H9 (cell line): Measurements from ENCODE around the gene CSAG1. TPM values are rescaled to one million over a fixed set of nuclear protein-coding genes. Genes with fewer than 3 reads are reported as not detected.
"Not testable (repeated sequence)": the region's sequence is repeated elsewhere in the genome, so short reads cannot be mapped to it uniquely, and the experiment has no call there.

Experiments used
- DNase-seq: peaks from one replicate; pipeline ENCODE4 v3.0.0-alpha.2; 2017
- H2AFZ ChIP-seq: one replicate; pipeline ENCODE4 v1.6.1; 2013; ENCODE audit warnings: mild to moderate bottlenecking, low read length, control low read depth, moderate library complexity
- H2AK5ac ChIP-seq: 2 replicates; pipeline ENCODE4 v1.6.1; 2013; ENCODE audit warnings: low read length, control low read depth, mixed read lengths; ENCODE audit not compliant: insufficient read length
- H2BK120ac ChIP-seq: one replicate; pipeline ENCODE4 v1.6.1; 2013; ENCODE audit warnings: low read depth, mild to moderate bottlenecking, low read length, control low read depth, inconsistent platforms; ENCODE audit not compliant: poor library complexity, severe bottlenecking
- H2BK12ac ChIP-seq: 2 replicates; pipeline ENCODE4 v1.6.1; 2013; ENCODE audit warnings: low read length, control low read depth, mixed read lengths, low read depth; ENCODE audit not compliant: insufficient read length
- H2BK15ac ChIP-seq: 2 replicates; pipeline ENCODE4 v1.6.1; 2013; ENCODE audit warnings: low read depth, low read length, control low read depth
- H2BK20ac ChIP-seq: one replicate; pipeline ENCODE4 v1.6.1; 2013; ENCODE audit warnings: low read depth, mild to moderate bottlenecking, low read length, control low read depth, inconsistent platforms; ENCODE audit not compliant: poor library complexity, severe bottlenecking
- H2BK5ac ChIP-seq: 2 replicates; pipeline ENCODE4 v1.6.1; 2013; ENCODE audit warnings: low read length, control low read depth, mixed read lengths; ENCODE audit not compliant: insufficient read length
- H3K14ac ChIP-seq: 2 replicates; pipeline ENCODE4 v1.6.1; 2013; ENCODE audit warnings: low read length, control low read depth; ENCODE audit not compliant: insufficient read depth
- H3K18ac ChIP-seq: 2 replicates; pipeline ENCODE4 v1.6.1; 2013; ENCODE audit warnings: low read depth, mild to moderate bottlenecking, mixed read lengths, low read length, control low read depth; ENCODE audit not compliant: insufficient read length
- H3K23ac ChIP-seq: 2 replicates; pipeline ENCODE4 v1.6.1; 2013; ENCODE audit warnings: low read length, control low read depth, mixed read lengths, low read depth; ENCODE audit not compliant: insufficient read length
- H3K23me2 ChIP-seq: 2 replicates; pipeline ENCODE4 v1.6.1; 2013; ENCODE audit warnings: low read depth, mild to moderate bottlenecking, mixed read lengths, low read length, control low read depth; ENCODE audit not compliant: insufficient read length, poor library complexity, severe bottlenecking
- H3K27ac ChIP-seq: 2 replicates; pipeline ENCODE4 v1.5.1; 2013; ENCODE audit warnings: low read length, control low read depth, mixed read lengths, low read depth; ENCODE audit not compliant: insufficient read length
- H3K27me3 ChIP-seq: 2 replicates; pipeline ENCODE4 v1.6.1; 2013; ENCODE audit warnings: low read length, control low read depth, inconsistent platforms; ENCODE audit not compliant: insufficient read depth
- H3K4ac ChIP-seq: 2 replicates; pipeline ENCODE4 v1.6.1; 2013; ENCODE audit warnings: low read depth, mild to moderate bottlenecking, control low read depth, inconsistent platforms, low read length, moderate library complexity
- H3K4me1 ChIP-seq: 2 replicates; pipeline ENCODE4 v1.6.1; 2013; ENCODE audit warnings: low read length, control low read depth, inconsistent platforms; ENCODE audit not compliant: insufficient read depth
- H3K4me2 ChIP-seq: 2 replicates; pipeline ENCODE4 v1.6.1; 2013; ENCODE audit warnings: low read length, control low read depth, mixed read lengths; ENCODE audit not compliant: insufficient read length, insufficient read depth
- H3K56ac ChIP-seq: 2 replicates; pipeline ENCODE4 v1.6.1; 2013; ENCODE audit warnings: low read depth, mild to moderate bottlenecking, mixed read lengths, low read length, control low read depth; ENCODE audit not compliant: insufficient read length
- H3K79me1 ChIP-seq: 2 replicates; pipeline ENCODE4 v1.6.1; 2013; ENCODE audit warnings: low read depth, mild to moderate bottlenecking, moderate library complexity, low read length, control low read depth, inconsistent platforms; ENCODE audit not compliant: insufficient read depth, poor library complexity, severe bottlenecking
- H3K79me2 ChIP-seq: 2 replicates; pipeline ENCODE4 v1.6.1; 2013; ENCODE audit warnings: low read length, control low read depth, inconsistent platforms; ENCODE audit not compliant: insufficient read depth
- H3K9ac ChIP-seq: 2 replicates; pipeline ENCODE4 v1.6.1; 2013; ENCODE audit warnings: low read length, control low read depth, mixed read lengths; ENCODE audit not compliant: insufficient read length; ENCODE audit errors: extremely low read depth
- H3K9me3 ChIP-seq: one replicate; pipeline ENCODE4 v1.6.1; 2013; ENCODE audit warnings: low read depth, low read length, inconsistent platforms; ENCODE audit not compliant: control insufficient read depth
- H3T11ph ChIP-seq: one replicate; pipeline ENCODE4 v1.6.1; 2013; ENCODE audit warnings: mild to moderate bottlenecking, low read length, control low read depth, inconsistent platforms
- H4K20me1 ChIP-seq: one replicate; pipeline ENCODE4 v1.6.1; 2013; ENCODE audit not compliant: control insufficient read depth, insufficient read length, insufficient read depth
- H4K5ac ChIP-seq: 2 replicates; pipeline ENCODE4 v1.6.1; 2013; ENCODE audit warnings: low read depth, mild to moderate bottlenecking, mixed read lengths, low read length, control low read depth; ENCODE audit not compliant: insufficient read length
- H4K8ac ChIP-seq: replicated peaks from 2 replicates; pipeline ENCODE4 v1.6.1; 2013; ENCODE audit warnings: low read length, control low read depth, mixed read lengths, low read depth; ENCODE audit not compliant: insufficient read length
- H4K91ac ChIP-seq: 2 replicates; pipeline ENCODE4 v1.6.1; 2013; ENCODE audit warnings: low read depth, mild to moderate bottlenecking, moderate library complexity, mixed read lengths, low read length, control low read depth; ENCODE audit not compliant: insufficient read length
- H3K27ac Mint-ChIP-seq, 3 experiments: 2 replicates in 2 of 3; 3 replicates in 1 of 3; pipeline ENCODE4 v1.8.0; 2020 to 2021; ENCODE audit warnings: mixed read lengths in 3 of 3, mild to moderate bottlenecking in 1 of 3, moderate library complexity in 1 of 3
- H3K27me3 Mint-ChIP-seq: 2 replicates; pipeline ENCODE4 v1.8.0; 2021; ENCODE audit warnings: low read depth, mild to moderate bottlenecking, moderate library complexity, mixed read lengths
- H3K36me3 Mint-ChIP-seq, 3 experiments: 2 replicates in 2 of 3; 3 replicates in 1 of 3; pipeline ENCODE4 v1.8.0; 2020 to 2021; ENCODE audit warnings: low read depth in 3 of 3, mixed read lengths in 3 of 3; ENCODE audit not compliant: insufficient read depth in 1 of 3
- H3K4me1 Mint-ChIP-seq, 2 experiments: 2 replicates each; pipeline ENCODE4 v1.8.0; 2020; ENCODE audit warnings: mixed read lengths in 2 of 2
- H3K4me3 Mint-ChIP-seq, 2 experiments: 2 replicates in 1 of 2; 3 replicates in 1 of 2; pipeline ENCODE4 v1.8.0; 2020 to 2021; ENCODE audit warnings: mild to moderate bottlenecking in 2 of 2, mixed read lengths in 2 of 2, moderate library complexity in 1 of 2
- H3K9me3 Mint-ChIP-seq, 2 experiments: 2 replicates in 1 of 2; 3 replicates in 1 of 2; pipeline ENCODE4 v1.8.0; 2020; ENCODE audit warnings: mild to moderate bottlenecking in 2 of 2, mixed read lengths in 2 of 2, moderate library complexity in 1 of 2
- CTCF ChIP-seq: fragments of 200-600 bp; sonication (generic); conservative IDR thresholded peaks from 3 replicates; pipeline ENCODE4 v1.8.0; 2021; ENCODE audit warnings: antibody characterized with exemption, mild to moderate bottlenecking
- WGBS: extraction: QIAGEN DNeasy Blood & Tissue Kit; methylation state at CpG from one replicate; pipeline ENCODE4 v1.1.7; 2013; ENCODE audit warnings: missing lambda C conversion rate, low lambda C conversion rate, mixed read lengths; ENCODE audit not compliant: insufficient read length; ENCODE audit errors: extremely low coverage; 5-methylcytosine and 5-hydroxymethylcytosine counted together
- total RNA-seq: library from RNA; stranded (reverse); gene quantifications from 2 replicates; pipeline ENCODE4 v1.2.1, GENCODE V29; 2021

Gene CSAG1
- total RNA-seq, 1 experiment from 2014 or later, result not detected

- Histone ChIP-seq H3K4me2 (no peak overlapping the region), H3K4me1 (no peaks in the 10 kb centered on the region), H3K14ac (no peak overlapping the region), H3K23ac (no peak overlapping the region), H2BK15ac (no peak overlapping the region), H2BK5ac (no peak overlapping the region), H2AFZ (no peak overlapping the region), H3K79me2 (no peaks in the 10 kb centered on the region), H3K27me3 (no peaks in the 10 kb centered on the region), H3K9me3 (peaks cover 13% of the 10 kb centered on the region), H3T11ph (no peak overlapping the region), H3K56ac (no peak overlapping the region), H4K8ac (no peak overlapping the region), H4K91ac (no peak overlapping the region), H3K9ac (no peak overlapping the region), H2BK20ac (no peak overlapping the region), H2BK12ac (no peak overlapping the region), H2BK120ac (no peak overlapping the region), H3K27ac (no peak overlapping the region), H4K20me1 (no peaks in the 10 kb centered on the region), H3K18ac (no peak overlapping the region), H3K4ac (no peak overlapping the region), H3K79me1 (no peaks in the 10 kb centered on the region), H2AK5ac (no peak overlapping the region), H3K23me2 (no peaks in the 10 kb centered on the region), H4K5ac (no peak overlapping the region)
- WGBS, result no CpG with 5 or more reads among the region's 5 CpGs
- Mint-ChIP-seq H3K4me3 (no peak overlapping the region), H3K36me3 (peaks cover 0 to 2% (median 1%) of the 10 kb centered on the region in 3 experiments; a peak in 3 of 7 replicates), H3K27ac (no peak overlapping the region), H3K4me1 (no peaks in the 10 kb centered on the region), H3K27me3 (peaks cover 9% of the 10 kb centered on the region), H3K9me3 (peaks cover 61 to 75% of the 10 kb centered on the region in 2 experiments)
- DNase-seq, result no peak
- TF ChIP-seq CTCF, result no peak
Measured at GRCh38 chrX:152738560-152738959, 5.0 kb upstream of the CSAG1 start.

- not testable (repeated sequence) for H2BK5ac ChIP-seq, H3K56ac ChIP-seq, H2BK120ac ChIP-seq, H4K8ac ChIP-seq, H3K14ac ChIP-seq, H4K91ac ChIP-seq, H3K9ac ChIP-seq, H3K23me2 ChIP-seq, H3K4me1 Mint-ChIP-seq, H3K4me3 Mint-ChIP-seq, H3K27me3 ChIP-seq, H3K79me1 ChIP-seq, H3K9me3 ChIP-seq, H2BK15ac ChIP-seq, H3K4ac ChIP-seq, H3K27me3 Mint-ChIP-seq, H2BK20ac ChIP-seq, H2AFZ ChIP-seq, H4K5ac ChIP-seq, H3K36me3 Mint-ChIP-seq, H3K4me2 ChIP-seq, H2AK5ac ChIP-seq, H4K20me1 ChIP-seq, H2BK12ac ChIP-seq, H3K18ac ChIP-seq, H3T11ph ChIP-seq, H3K4me1 ChIP-seq, DNase-seq, H3K23ac ChIP-seq, H3K79me2 ChIP-seq, H3K27ac ChIP-seq
- Mint-ChIP-seq H3K9me3 (peaks cover 60 to 79% of the 10 kb centered on the region in 2 experiments), H3K27ac (peak overlapping the region in 1 of 3 experiments; percentile 35; a peak in 1 of 7 replicates)
- no CpG with 5 or more reads among the region's 12 CpGs for WGBS
Measured at GRCh38 chrX:152736528-152736927, 3.0 kb upstream of the CSAG1 start.
